ENCODE results near the gene RIOK1. TPM values are rescaled to one million over a fixed set of nuclear protein-coding genes. Genes with fewer than 3 reads are reported as not detected.

Gene RIOK1
- total and polyA plus RNA-seq, 2 of the 13 experiments (the other 11 are each of a cell fraction or from before 2014, with no cell fraction given), result 9.4 to 37.8 TPM

DNA sequence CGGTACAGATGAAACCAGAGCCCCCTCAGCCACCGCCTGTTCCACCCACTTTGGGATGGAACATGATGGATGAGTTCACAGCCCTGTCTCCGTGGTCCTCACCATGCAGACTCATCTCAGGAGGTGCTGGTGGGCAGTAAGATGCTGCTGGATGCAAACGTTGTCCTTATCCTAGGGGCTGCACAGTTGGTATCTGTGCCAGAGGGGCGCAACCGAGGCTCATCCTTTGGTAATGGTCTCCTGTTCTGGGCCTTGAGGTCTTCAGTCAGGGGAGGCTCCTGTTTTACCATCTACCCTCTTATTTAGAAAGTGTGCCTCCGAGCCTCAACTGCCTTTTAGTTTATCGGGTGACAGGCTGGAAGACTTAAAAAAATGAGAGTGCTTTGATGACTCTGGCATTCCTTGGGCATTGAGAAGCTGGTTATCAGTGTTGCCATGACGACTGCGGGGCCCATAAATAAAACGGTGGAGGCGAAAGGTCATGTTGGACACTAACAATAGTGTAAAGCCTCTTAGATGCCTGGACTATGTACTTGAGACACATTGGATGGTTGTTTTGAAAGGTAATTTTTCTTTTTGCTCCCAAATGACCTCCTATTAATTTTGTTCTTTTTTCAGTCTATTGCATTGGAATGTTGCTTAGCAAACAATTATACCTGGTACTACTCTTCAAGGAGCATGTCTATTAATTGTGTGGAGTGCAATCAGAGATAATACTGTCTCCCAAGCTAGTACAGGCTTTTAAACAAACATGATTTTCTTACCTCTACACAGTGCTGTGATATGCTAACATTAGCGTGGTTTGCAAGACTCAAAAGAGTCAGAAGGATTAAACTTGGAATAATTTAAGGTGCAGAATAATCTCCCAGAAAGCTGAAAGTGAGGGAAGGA is 77.6 kb downstream of the RIOK1 start:
- peak; percentile 97 for DNase-seq (ENCODE audit: low spot score)
- peak; percentile 89 for ATAC-seq
- Histone ChIP-seq H3K4me2 (ENCODE audit: low read depth, low read length) (peak overlapping the region; percentile 55), H3K79me2 (ENCODE audit: insufficient read depth, low read length) (no peaks in the 10 kb centered on the region), H3K27me3 (ENCODE audit: control insufficient read depth in 1 of 2, insufficient read depth in 2 of 2, low read length in 2 of 2) (no peaks in the 10 kb centered on the region), H2AFZ (ENCODE audit: low read length) (no peak overlapping the region), H3K4me3 (replicated peaks in 1 of 3; ENCODE audit: insufficient read depth in 1 of 3, low read depth in 2 of 3, low read length in 3 of 3) (peak overlapping the region in 1 of 3 experiments; percentile 27; a peak in 2 of 6 replicates), H3K4me1 (ENCODE audit: insufficient read depth, low read length) (peaks cover 54% of the 10 kb centered on the region), H3K9ac (ENCODE audit: insufficient read depth, low read depth, low read length) (peak overlapping the region; percentile 58), H3K27ac (ENCODE audit: extremely low read length, insufficient read depth, low read length) (peak overlapping the region; percentile 77), H3K9me3 (ENCODE audit: low read length) (no peaks in the 10 kb centered on the region), H3K36me3 (replicated peaks in 1 of 2; ENCODE audit: control insufficient read depth in 1 of 2, insufficient read depth in 2 of 2, low read length in 2 of 2) (no peaks in the 10 kb centered on the region), H4K20me1 (ENCODE audit: insufficient read depth, low read length) (no peaks in the 10 kb centered on the region)
- intact Hi-C loops (cut with micrococcal nuclease; ENCODE audit: unreplicated experiment), result loop anchor here (2.0 kb wide), 1 partner anchor 18 kb away; no protein-coding TSS in a partner anchor
- WGBS (ENCODE audit: low lambda C conversion rate), result 37% methylated on average over 13 of the region's 13 CpGs
- peak; percentile 62 for FAIRE-seq
- in situ Hi-C loops (cut with HindIII; ENCODE audit: extremely low pct_ligation_motif_present, low pct_unique_long_range_greater_than_20kb), result no loop called here
- ChIA-PET POLR2A (interaction anchor here (1.0 to 2.4 kb wide), 5 partner anchors 35 to 81 kb away, joined by 3 to 9 read pairs (median 3); partner anchors contain the start of genes CAGE1, DSP and RIOK1), CTCF (ENCODE audit: low intra/inter-chr PET ratio, low total read pairs) (no interaction called here)
- no TSS peak for BruUV-seq (replicated peaks)
- TF ChIP-seq MIER3 (CRISPR knock-in tag; IDR thresholded peaks at IDR 0.05; ENCODE audit: borderline replicate concordance) (no peak), MAX (IDR thresholded peaks at IDR 0.05) (no peak), TCF12 (IDR thresholded peaks at IDR 0.05) (no peak), TCF12 (CRISPR knock-in tag; IDR thresholded peaks at IDR 0.05) (no peak), ZNF598 (CRISPR knock-in tag; IDR thresholded peaks at IDR 0.05; ENCODE audit: borderline replicate concordance) (no peak), ZFY (CRISPR knock-in tag; IDR thresholded peaks at IDR 0.05) (no peak), POLR2A (IDR thresholded peaks at IDR 0.05; ENCODE audit: insufficient read depth in 1 of 2, low read depth in 2 of 2, low read length in 2 of 2) (no peak), PPARG (CRISPR knock-in tag; conservative IDR thresholded peaks at IDR 0.05) (peak; percentile 97), ZNF44 (CRISPR knock-in tag; IDR thresholded peaks at IDR 0.05) (no peak), HDAC6 (IDR thresholded peaks at IDR 0.05; ENCODE audit: low read depth, low read length) (no peak), ZNF564 (CRISPR knock-in tag; IDR thresholded peaks at IDR 0.05) (no peak), HIVEP1 (CRISPR knock-in tag; IDR thresholded peaks at IDR 0.05) (no peak), ELF3 (CRISPR knock-in tag; IDR thresholded peaks at IDR 0.05) (no peak), ZNF432 (CRISPR knock-in tag; IDR thresholded peaks at IDR 0.05; ENCODE audit: borderline replicate concordance) (no peak), ZNF136 (CRISPR knock-in tag; IDR thresholded peaks at IDR 0.05; ENCODE audit: low read depth) (no peak), NBN (conservative IDR thresholded peaks at IDR 0.05) (no peak), SRSF4 (IDR thresholded peaks at IDR 0.05; ENCODE audit: low read depth, low read length, poor library complexity, severe bottlenecking) (no peak), ATM (IDR thresholded peaks at IDR 0.05; ENCODE audit: borderline replicate concordance) (no peak), FOSL2 (CRISPR knock-in tag; IDR thresholded peaks at IDR 0.05) (peak; percentile 51), THAP11 (CRISPR knock-in tag; IDR thresholded peaks at IDR 0.05) (no peak), ZBTB14 (CRISPR knock-in tag; IDR thresholded peaks at IDR 0.05) (no peak)
- TF ChIP-seq, protein P1, sequence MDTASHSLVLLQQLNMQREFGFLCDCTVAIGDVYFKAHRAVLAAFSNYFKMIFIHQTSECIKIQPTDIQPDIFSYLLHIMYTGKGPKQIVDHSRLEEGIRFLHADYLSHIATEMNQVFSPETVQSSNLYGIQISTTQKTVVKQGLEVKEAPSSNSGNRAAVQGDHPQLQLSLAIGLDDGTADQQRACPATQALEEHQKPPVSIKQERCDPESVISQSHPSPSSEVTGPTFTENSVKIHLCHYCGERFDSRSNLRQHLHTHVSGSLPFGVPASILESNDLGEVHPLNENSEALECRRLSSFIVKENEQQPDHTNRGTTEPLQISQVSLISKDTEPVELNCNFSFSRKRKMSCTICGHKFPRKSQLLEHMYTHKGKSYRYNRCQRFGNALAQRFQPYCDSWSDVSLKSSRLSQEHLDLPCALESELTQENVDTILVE (CRISPR knock-in tag; IDR thresholded peaks at IDR 0.05), result no peak
- TF ChIP-seq, protein P2, sequence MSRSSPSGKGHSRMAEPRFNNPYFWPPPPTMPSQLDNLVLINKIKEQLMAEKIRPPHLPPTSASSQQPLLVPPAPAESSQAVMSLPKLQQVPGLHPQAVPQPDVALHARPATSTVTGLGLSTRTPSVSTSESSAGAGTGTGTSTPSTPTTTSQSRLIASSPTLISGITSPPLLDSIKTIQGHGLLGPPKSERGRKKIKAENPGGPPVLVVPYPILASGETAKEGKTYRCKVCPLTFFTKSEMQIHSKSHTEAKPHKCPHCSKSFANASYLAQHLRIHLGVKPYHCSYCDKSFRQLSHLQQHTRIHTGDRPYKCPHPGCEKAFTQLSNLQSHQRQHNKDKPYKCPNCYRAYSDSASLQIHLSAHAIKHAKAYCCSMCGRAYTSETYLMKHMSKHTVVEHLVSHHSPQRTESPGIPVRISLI (CRISPR knock-in tag; IDR thresholded peaks at IDR 0.05; ENCODE audit: borderline replicate concordance), result peak; percentile 88; the same call in 1 of the 2 replicates

Measured in HepG2 (cell line).